Measurements from ENCODE around the gene SLC12A7.

DNA sequence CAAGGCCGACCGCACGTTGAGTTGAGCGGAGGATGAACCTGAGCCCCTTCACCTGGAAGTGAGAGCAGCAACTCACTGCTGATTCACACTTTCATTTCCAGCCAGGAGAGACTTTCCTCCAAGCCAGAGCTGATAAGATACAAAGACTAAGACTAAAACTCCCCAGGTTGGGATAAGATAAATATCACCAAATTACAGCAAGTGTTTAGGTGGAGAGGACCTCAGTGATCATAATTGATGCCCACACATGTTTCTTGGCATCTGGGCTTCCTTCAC, 109.7 kb downstream of the SLC12A7 start:
- TF ChIP-seq, protein P1, sequence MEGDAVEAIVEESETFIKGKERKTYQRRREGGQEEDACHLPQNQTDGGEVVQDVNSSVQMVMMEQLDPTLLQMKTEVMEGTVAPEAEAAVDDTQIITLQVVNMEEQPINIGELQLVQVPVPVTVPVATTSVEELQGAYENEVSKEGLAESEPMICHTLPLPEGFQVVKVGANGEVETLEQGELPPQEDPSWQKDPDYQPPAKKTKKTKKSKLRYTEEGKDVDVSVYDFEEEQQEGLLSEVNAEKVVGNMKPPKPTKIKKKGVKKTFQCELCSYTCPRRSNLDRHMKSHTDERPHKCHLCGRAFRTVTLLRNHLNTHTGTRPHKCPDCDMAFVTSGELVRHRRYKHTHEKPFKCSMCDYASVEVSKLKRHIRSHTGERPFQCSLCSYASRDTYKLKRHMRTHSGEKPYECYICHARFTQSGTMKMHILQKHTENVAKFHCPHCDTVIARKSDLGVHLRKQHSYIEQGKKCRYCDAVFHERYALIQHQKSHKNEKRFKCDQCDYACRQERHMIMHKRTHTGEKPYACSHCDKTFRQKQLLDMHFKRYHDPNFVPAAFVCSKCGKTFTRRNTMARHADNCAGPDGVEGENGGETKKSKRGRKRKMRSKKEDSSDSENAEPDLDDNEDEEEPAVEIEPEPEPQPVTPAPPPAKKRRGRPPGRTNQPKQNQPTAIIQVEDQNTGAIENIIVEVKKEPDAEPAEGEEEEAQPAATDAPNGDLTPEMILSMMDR (conservative IDR thresholded peaks at IDR 0.05; ENCODE audit: low read length): no peak
- no peak for TF ChIP-seq EZH2phosphoT487 (IDR thresholded peaks at IDR 0.05; ENCODE audit: borderline replicate concordance, low read depth, low read length)
